ENCODE measurements around the gene UROD. TPM values are rescaled to one million over a fixed set of nuclear protein-coding genes. Genes with fewer than 3 reads are reported as not detected.

UROD gene
- total RNA-seq, 1 experiment from 2014 or later, result 92.2 TPM

- H3K4me3 Mint-ChIP-seq, result no peak overlapping the region; a peak in 1 of 5 replicates
- H3K79me1 ChIP-seq (ENCODE audit: insufficient read depth, low read depth, low read length, poor library complexity, severe bottlenecking), result no peaks in the 10 kb centered on the region
- DNase-seq, result no peak
These were observed 9.1 kb upstream of the UROD start for GRCh38 chr1:45002650-45003645.

More at GRCh38 chr1:45002650-45003645, 9.1 kb upstream of the UROD start:
- Histone ChIP-seq H4K5ac (ENCODE audit: insufficient read length, low read depth, low read length) (no peak overlapping the region), H3T11ph (ENCODE audit: low read length) (no peak overlapping the region), H2AK5ac (ENCODE audit: insufficient read length, low read length) (no peak overlapping the region), H3K4me2 (ENCODE audit: insufficient read depth, insufficient read length, low read length) (no peak overlapping the region), H3K23ac (ENCODE audit: insufficient read length, low read depth, low read length) (no peak overlapping the region), H2BK120ac (ENCODE audit: low read depth, low read length, poor library complexity, severe bottlenecking) (no peak overlapping the region), H3K56ac (ENCODE audit: insufficient read length, low read depth, low read length) (no peak overlapping the region), H3K4ac (ENCODE audit: low read depth, low read length) (no peak overlapping the region), H4K91ac (ENCODE audit: insufficient read length, low read depth, low read length) (no peak overlapping the region), H2AFZ (ENCODE audit: low read length) (no peak overlapping the region), H3K27me3 (ENCODE audit: insufficient read depth, low read length) (no peaks in the 10 kb centered on the region), H4K20me1 (ENCODE audit: control insufficient read depth, insufficient read depth, insufficient read length) (no peaks in the 10 kb centered on the region), H3K79me2 (ENCODE audit: insufficient read depth, low read length) (no peaks in the 10 kb centered on the region), H3K18ac (ENCODE audit: insufficient read length, low read depth, low read length) (no peak overlapping the region), H3K4me1 (ENCODE audit: insufficient read depth, low read length) (no peaks in the 10 kb centered on the region), H2BK20ac (ENCODE audit: low read depth, low read length, poor library complexity, severe bottlenecking) (no peak overlapping the region), H3K9me3 (ENCODE audit: control insufficient read depth, low read depth, low read length) (no peaks in the 10 kb centered on the region), H2BK5ac (ENCODE audit: insufficient read length, low read length) (no peak overlapping the region), H3K9ac (ENCODE audit: extremely low read depth, insufficient read length, low read length) (no peak overlapping the region), H3K23me2 (ENCODE audit: insufficient read length, low read depth, low read length, poor library complexity, severe bottlenecking) (no peaks in the 10 kb centered on the region), H2BK12ac (ENCODE audit: insufficient read length, low read depth, low read length) (no peak overlapping the region), H4K8ac (replicated peaks; ENCODE audit: insufficient read length, low read depth, low read length) (no peak overlapping the region), H3K27ac (ENCODE audit: insufficient read length, low read depth, low read length) (no peak overlapping the region), H2BK15ac (ENCODE audit: low read depth, low read length) (no peak overlapping the region), H3K14ac (ENCODE audit: insufficient read depth, low read length) (no peak overlapping the region)
- Mint-ChIP-seq H3K36me3 (ENCODE audit: insufficient read depth in 1 of 3, low read depth in 3 of 3) (peaks cover 7 to 56% (median 40%) of the 10 kb centered on the region in 3 experiments; a peak in 6 of 7 replicates), H3K4me1 (peaks cover 4 to 6% of the 10 kb centered on the region in 2 experiments; a peak in 3 of 4 replicates), H3K9me3 (no peaks in the 10 kb centered on the region), H3K27ac (no peak overlapping the region; a peak in 2 of 7 replicates), H3K27me3 (ENCODE audit: low read depth) (no peaks in the 10 kb centered on the region)
- TF ChIP-seq CTCF (conservative IDR thresholded peaks at IDR 0.05), result no peak
- no CpG with 5 or more reads among the region's 17 CpGs for WGBS (ENCODE audit: extremely low coverage, insufficient read length, low lambda C conversion rate)

All from H9 (cell line).